Astrocyte (in vitro differentiated cells and primary cell): ENCODE data around the gene C1QTNF12. TPM values are rescaled to one million over a fixed set of nuclear protein-coding genes. Genes with fewer than 3 reads are reported as not detected.

Experiments used
- DNase-seq: peaks from one replicate; pipeline ENCODE4 v3.0.0-alpha.2; 2010; ENCODE audit warnings: low read depth
- FAIRE-seq: peaks from 2 replicates; lab custom pipeline; 2011; peaks lifted over from hg19 to GRCh38; lab: Jason Lieb, UNC
- H2AFZ ChIP-seq: 2 replicates; pipeline ENCODE4 v1.6.0; 2012; ENCODE audit warnings: low read depth, low read length, inconsistent platforms
- H3K27ac ChIP-seq: 2 replicates; pipeline ENCODE4 v1.5.1; 2011; ENCODE audit warnings: low read depth, low read length, inconsistent platforms
- H3K27me3 ChIP-seq: 2 replicates; pipeline ENCODE4 v1.6.0; 2011; ENCODE audit warnings: low read length, inconsistent platforms; ENCODE audit not compliant: insufficient read depth
- H3K36me3 ChIP-seq: 2 replicates; pipeline ENCODE4 v1.5.1; 2011; ENCODE audit warnings: low read length, inconsistent platforms; ENCODE audit not compliant: insufficient read depth
- H3K4me1 ChIP-seq: 2 replicates; pipeline ENCODE4 v1.5.1; 2011; ENCODE audit warnings: low read length, inconsistent platforms; ENCODE audit not compliant: insufficient read depth
- H3K4me2 ChIP-seq: 2 replicates; pipeline ENCODE4 v1.6.0; 2012; ENCODE audit warnings: low read length, inconsistent platforms
- H3K4me3 ChIP-seq: 2 replicates; pipeline ENCODE4 v1.5.1; 2011; ENCODE audit warnings: low read depth, mild to moderate bottlenecking, low read length, inconsistent platforms; ENCODE audit not compliant: insufficient read depth
- H3K79me2 ChIP-seq: 2 replicates; pipeline ENCODE4 v1.6.0; 2012; ENCODE audit warnings: mild to moderate bottlenecking, low read length, inconsistent platforms; ENCODE audit not compliant: insufficient read depth
- H3K9ac ChIP-seq: 2 replicates; pipeline ENCODE4 v1.6.0; 2012; ENCODE audit warnings: mild to moderate bottlenecking, low read length, inconsistent platforms
- H3K9me3 ChIP-seq: 2 replicates; pipeline ENCODE4 v1.5.1; 2012; ENCODE audit warnings: low read depth, mild to moderate bottlenecking, low read length, inconsistent platforms; ENCODE audit not compliant: insufficient read depth
- H4K20me1 ChIP-seq: 2 replicates; pipeline ENCODE4 v1.6.0; 2012; ENCODE audit warnings: low read length, inconsistent platforms; ENCODE audit not compliant: insufficient read depth
- H3K27ac Mint-ChIP-seq: one replicate; pipeline ENCODE4 v1.8.0; 2021; ENCODE audit warnings: mild to moderate bottlenecking, mixed read lengths; ENCODE audit not compliant: unreplicated experiment
- H3K27me3 Mint-ChIP-seq: one replicate; pipeline ENCODE4 v1.8.0; 2021; ENCODE audit warnings: low read depth, mixed read lengths; ENCODE audit not compliant: unreplicated experiment
- H3K36me3 Mint-ChIP-seq: one replicate; pipeline ENCODE4 v1.8.0; 2021; ENCODE audit warnings: low read depth, mixed read lengths; ENCODE audit not compliant: unreplicated experiment
- H3K4me1 Mint-ChIP-seq: one replicate; pipeline ENCODE4 v1.8.0; 2021; ENCODE audit warnings: low read depth, mixed read lengths; ENCODE audit not compliant: unreplicated experiment
- H3K4me3 Mint-ChIP-seq: one replicate; pipeline ENCODE4 v1.8.0; 2021; ENCODE audit warnings: mild to moderate bottlenecking, moderate library complexity, mixed read lengths; ENCODE audit not compliant: unreplicated experiment
- H3K9me3 Mint-ChIP-seq: one replicate; pipeline ENCODE4 v1.8.0; 2021; ENCODE audit warnings: mild to moderate bottlenecking, mixed read lengths; ENCODE audit not compliant: unreplicated experiment
- CTCF ChIP-seq: IDR thresholded peaks from 2 replicates; pipeline ENCODE4 v1.5.1; 2011; ENCODE audit warnings: low read depth, mild to moderate bottlenecking, inconsistent platforms, low read length, moderate library complexity; ENCODE audit not compliant: insufficient read depth
- EZH2 ChIP-seq: IDR thresholded peaks from 2 replicates; pipeline ENCODE4 v1.6.1; 2012; ENCODE audit warnings: mild to moderate bottlenecking, low read length, inconsistent platforms; ENCODE audit not compliant: insufficient read depth
- total RNA-seq: library from RNA; stranded (reverse); gene quantifications from 2 replicates; pipeline ENCODE4 v1.2.1, GENCODE V29; 2021

The C1QTNF12 gene
- total RNA-seq, 1 donor from 2014 or later, result 3.9 TPM

- no peak overlapping the region for H3K27ac Mint-ChIP-seq
- H3K9me3 Mint-ChIP-seq, result no peaks in the 10 kb centered on the region
- no peaks in the 10 kb centered on the region for H3K27me3 Mint-ChIP-seq
- Histone ChIP-seq H3K9me3 (no peaks in the 10 kb centered on the region), H3K4me2 (no peak overlapping the region), H3K4me1 (no peaks in the 10 kb centered on the region), H3K79me2 (no peaks in the 10 kb centered on the region), H4K20me1 (peaks cover 6% of the 10 kb centered on the region), H2AFZ (no peak overlapping the region), H3K9ac (no peak overlapping the region), H3K27ac (no peak overlapping the region), H3K4me3 (no peak overlapping the region), H3K36me3 (no peaks in the 10 kb centered on the region), H3K27me3 (peaks cover 3% of the 10 kb centered on the region)
- no peaks in the 10 kb centered on the region for H3K4me1 Mint-ChIP-seq
- TF ChIP-seq EZH2 (no peak), CTCF (no peak)
- FAIRE-seq (no peak), DNase-seq (no peak)
- no peaks in the 10 kb centered on the region for H3K36me3 Mint-ChIP-seq
- H3K4me3 Mint-ChIP-seq, result no peak overlapping the region
These were observed 2.2 kb downstream of the C1QTNF12 start for GRCh38 chr1:1244192-1244811.

- no peak overlapping the region for H3K27ac Mint-ChIP-seq
- Histone ChIP-seq H3K4me3 (no peak overlapping the region), H3K9me3 (no peaks in the 10 kb centered on the region), H3K27ac (no peak overlapping the region), H3K79me2 (no peaks in the 10 kb centered on the region), H3K4me2 (no peak overlapping the region), H3K36me3 (no peaks in the 10 kb centered on the region), H4K20me1 (peaks cover 6% of the 10 kb centered on the region), H2AFZ (no peak overlapping the region), H3K4me1 (no peaks in the 10 kb centered on the region), H3K27me3 (peaks cover 3% of the 10 kb centered on the region), H3K9ac (no peak overlapping the region)
- FAIRE-seq (no peak), DNase-seq (no peak)
- no peaks in the 10 kb centered on the region for H3K9me3 Mint-ChIP-seq
- H3K4me1 Mint-ChIP-seq, result no peaks in the 10 kb centered on the region
- H3K36me3 Mint-ChIP-seq, result no peaks in the 10 kb centered on the region
- no peak for TF ChIP-seq EZH2
- no peak for TF ChIP-seq CTCF
- H3K4me3 Mint-ChIP-seq, result no peak overlapping the region
- H3K27me3 Mint-ChIP-seq, result no peaks in the 10 kb centered on the region
These were observed 2.7 kb downstream of the C1QTNF12 start for GRCh38 chr1:1243807-1244191.

GRCh38 chr1:1243266-1243660, 3.3 kb downstream of the C1QTNF12 start:
- no peaks in the 10 kb centered on the region for H3K9me3 ChIP-seq
- peaks cover 3% of the 10 kb centered on the region for H3K27me3 ChIP-seq
- Mint-ChIP-seq H3K4me3 (no peak overlapping the region), H3K9me3 (no peaks in the 10 kb centered on the region), H3K4me1 (no peaks in the 10 kb centered on the region), H3K27ac (no peak overlapping the region), H3K36me3 (no peaks in the 10 kb centered on the region), H3K27me3 (no peaks in the 10 kb centered on the region)
- H3K4me1 ChIP-seq, result no peaks in the 10 kb centered on the region
- no peak for FAIRE-seq
- H3K36me3 ChIP-seq, result no peaks in the 10 kb centered on the region
- H3K79me2 ChIP-seq, result no peaks in the 10 kb centered on the region
- no peak for TF ChIP-seq EZH2
- no peak for TF ChIP-seq CTCF
- H3K9ac ChIP-seq, result no peak overlapping the region
- H2AFZ ChIP-seq, result no peak overlapping the region
- no peak overlapping the region for H3K4me3 ChIP-seq
- DNase-seq, result no peak
- peaks cover 6% of the 10 kb centered on the region for H4K20me1 ChIP-seq
- no peak overlapping the region for H3K27ac ChIP-seq
- no peak overlapping the region for H3K4me2 ChIP-seq
